ENCODE results near the gene HEMGN.
A peak's percentile ranks its signal among the peaks of the same experiment; 100 is the strongest.
"Not testable (repeated sequence)": the region's sequence is repeated elsewhere in the genome, so short reads cannot be mapped to it uniquely, and the experiment has no call there.

HEMGN gene

DNA sequence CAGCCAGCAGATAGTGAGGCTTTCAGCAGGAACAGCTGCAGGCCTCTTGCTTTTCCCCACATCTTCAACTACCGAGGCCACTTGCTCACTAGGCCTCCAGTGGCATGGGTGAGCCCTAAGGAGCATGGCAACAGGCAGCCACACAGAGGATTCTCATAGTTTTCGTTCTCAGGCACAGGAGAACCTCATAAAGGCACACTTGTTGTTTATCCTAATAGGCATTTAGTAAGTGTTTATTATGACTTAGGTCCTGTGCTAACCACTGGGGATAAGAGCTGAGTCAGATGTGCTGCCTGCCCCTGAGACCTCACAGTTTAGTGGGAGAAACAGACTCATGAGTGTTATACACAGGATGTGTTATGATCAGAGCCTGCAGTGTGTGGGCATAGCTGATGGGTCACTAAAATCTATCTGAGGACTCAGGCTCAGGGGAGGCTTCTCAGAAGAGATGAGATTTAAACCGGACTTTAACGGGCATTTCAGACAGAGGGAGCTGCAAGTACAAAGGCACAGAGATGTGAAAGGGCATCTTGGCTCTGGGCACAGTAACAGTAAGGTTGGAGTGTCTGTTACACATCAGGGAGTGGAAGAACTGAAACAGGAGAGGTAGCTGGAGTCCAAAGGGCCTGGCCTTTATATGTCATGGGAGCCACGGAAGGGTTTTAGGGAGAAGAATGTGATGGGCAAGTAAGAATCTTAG is 21.0 kb upstream of the HEMGN start:
- DNase-seq (ENCODE audit: low read depth), result peak; percentile 25
- H3K4me3 ChIP-seq (ENCODE audit: control insufficient read depth, low read depth, low read length), result no peak overlapping the region
- TF ChIP-seq, protein P1, sequence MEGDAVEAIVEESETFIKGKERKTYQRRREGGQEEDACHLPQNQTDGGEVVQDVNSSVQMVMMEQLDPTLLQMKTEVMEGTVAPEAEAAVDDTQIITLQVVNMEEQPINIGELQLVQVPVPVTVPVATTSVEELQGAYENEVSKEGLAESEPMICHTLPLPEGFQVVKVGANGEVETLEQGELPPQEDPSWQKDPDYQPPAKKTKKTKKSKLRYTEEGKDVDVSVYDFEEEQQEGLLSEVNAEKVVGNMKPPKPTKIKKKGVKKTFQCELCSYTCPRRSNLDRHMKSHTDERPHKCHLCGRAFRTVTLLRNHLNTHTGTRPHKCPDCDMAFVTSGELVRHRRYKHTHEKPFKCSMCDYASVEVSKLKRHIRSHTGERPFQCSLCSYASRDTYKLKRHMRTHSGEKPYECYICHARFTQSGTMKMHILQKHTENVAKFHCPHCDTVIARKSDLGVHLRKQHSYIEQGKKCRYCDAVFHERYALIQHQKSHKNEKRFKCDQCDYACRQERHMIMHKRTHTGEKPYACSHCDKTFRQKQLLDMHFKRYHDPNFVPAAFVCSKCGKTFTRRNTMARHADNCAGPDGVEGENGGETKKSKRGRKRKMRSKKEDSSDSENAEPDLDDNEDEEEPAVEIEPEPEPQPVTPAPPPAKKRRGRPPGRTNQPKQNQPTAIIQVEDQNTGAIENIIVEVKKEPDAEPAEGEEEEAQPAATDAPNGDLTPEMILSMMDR (IDR thresholded peaks at IDR 0.05; ENCODE audit: control insufficient read depth, insufficient read depth, low read depth, low read length, missing control alignments), result no peak

DNA sequence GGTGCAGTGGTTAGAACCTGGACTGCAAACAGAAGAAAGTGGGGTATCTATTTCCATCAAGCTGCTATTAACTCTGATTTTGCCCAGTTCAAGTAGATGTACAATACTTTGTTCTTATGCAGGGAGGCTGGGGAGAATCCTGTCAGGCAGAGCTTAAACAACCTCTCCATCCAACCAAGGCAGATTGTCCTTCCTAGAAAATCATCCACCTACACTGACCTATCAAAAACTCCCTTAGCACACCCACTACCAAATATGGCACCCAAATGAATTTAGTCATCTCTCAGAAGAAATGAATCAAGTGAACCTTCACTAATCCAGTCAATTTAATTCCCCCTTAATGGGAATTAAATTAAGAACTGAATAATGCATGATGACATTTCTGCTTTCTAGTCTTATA is 18.4 kb upstream of the HEMGN start:
- no peak overlapping the region for H3K4me3 ChIP-seq (ENCODE audit: control insufficient read depth, low read depth, low read length)
- TF ChIP-seq, protein P1 (IDR thresholded peaks at IDR 0.05; ENCODE audit: control insufficient read depth, insufficient read depth, low read depth, low read length, missing control alignments), result no peak
- DNase-seq (ENCODE audit: low read depth), result no peak

DNA sequence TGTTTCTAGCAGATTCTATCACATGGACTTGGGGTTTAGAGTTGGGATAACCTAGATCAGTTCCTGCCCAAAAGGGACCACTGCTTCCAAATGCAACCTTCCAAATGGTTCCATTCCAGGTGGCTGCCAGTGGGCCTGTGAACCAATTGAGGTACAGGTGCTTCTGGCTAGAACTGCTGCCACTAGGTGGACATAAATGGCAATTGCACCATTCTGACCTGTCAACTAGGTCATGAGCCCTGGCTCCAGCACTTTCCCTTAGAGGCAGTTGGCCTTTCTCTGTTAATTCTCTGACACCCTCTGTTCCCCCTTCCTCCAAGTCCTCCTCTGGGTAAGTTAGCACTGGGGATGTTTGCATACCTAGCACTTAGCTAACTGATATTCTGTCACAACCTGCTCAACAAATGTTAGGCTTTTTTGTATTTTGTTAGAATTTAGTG is 16.6 kb upstream of the HEMGN start:
- no peak overlapping the region for H3K4me3 ChIP-seq (ENCODE audit: control insufficient read depth, low read depth, low read length)
- no peak for DNase-seq (ENCODE audit: low read depth)
- TF ChIP-seq, protein P1 (IDR thresholded peaks at IDR 0.05; ENCODE audit: control insufficient read depth, insufficient read depth, low read depth, low read length, missing control alignments), result peak; percentile 49

DNA sequence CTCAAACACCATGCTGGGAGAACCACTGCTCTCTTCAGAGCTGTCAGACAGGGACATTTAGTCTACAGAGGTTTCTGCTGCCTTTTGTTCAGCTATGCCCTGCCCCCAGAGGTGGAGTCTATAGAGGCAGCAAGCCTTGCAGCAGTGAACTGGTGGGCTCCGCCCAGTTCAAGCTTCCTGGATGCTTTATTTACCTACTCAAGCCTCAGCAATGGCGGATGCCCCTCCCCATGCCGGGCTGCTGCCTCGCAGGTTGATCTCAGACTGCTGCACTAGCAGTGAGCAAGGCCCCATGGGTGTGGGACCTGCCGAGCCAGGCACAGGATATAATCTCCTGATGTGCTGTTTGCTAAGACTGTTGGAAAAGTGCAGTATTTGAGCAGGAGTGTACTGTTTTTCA is 12.9 kb upstream of the HEMGN start:
- DNase-seq (ENCODE audit: low read depth); H3K4me3 ChIP-seq (ENCODE audit: control insufficient read depth, low read depth, low read length): not testable (repeated sequence)

DNA sequence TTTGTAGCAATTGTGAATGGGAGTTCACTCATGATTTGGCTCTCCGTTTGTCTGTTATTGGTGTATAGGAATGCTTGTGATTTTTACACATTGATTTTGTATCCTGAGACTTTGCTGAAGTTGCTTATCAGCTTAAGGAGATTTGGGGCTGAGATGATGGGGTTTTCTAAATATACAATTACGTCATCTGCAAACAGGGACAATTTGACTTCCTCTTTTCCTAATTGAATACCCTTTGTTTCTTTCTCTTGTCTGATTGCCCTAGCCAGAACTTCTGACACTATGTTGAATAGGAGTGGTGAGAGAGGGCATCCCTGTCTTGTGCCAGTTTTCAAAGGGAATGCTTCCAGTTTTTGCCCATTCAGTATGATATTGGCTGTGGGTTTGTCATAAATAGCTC is 9.1 kb upstream of the HEMGN start:
- DNase-seq (ENCODE audit: low read depth); H3K4me3 ChIP-seq (ENCODE audit: control insufficient read depth, low read depth, low read length): not testable (repeated sequence)

DNA sequence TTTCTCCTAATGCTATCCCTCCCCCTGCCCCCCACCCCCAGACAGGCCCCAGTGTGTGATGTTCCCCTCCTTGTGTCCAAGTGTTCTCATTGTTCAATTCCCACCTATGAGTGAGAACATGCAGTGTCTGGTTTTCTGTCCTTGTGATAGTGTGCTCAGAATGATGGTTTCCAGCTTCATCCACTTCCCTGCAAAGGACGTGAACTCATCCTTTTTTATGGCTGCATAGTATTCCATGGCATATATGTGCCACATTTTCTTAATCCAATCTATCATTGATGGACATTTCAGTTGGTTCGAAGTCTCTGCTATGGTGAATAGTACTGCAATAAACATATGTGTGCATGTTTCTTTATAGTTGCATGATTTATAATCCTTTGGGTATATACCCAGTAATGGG is 7.5 kb upstream of the HEMGN start:
- not testable (repeated sequence) for H3K4me3 ChIP-seq (ENCODE audit: control insufficient read depth, low read depth, low read length); DNase-seq (ENCODE audit: low read depth)

DNA sequence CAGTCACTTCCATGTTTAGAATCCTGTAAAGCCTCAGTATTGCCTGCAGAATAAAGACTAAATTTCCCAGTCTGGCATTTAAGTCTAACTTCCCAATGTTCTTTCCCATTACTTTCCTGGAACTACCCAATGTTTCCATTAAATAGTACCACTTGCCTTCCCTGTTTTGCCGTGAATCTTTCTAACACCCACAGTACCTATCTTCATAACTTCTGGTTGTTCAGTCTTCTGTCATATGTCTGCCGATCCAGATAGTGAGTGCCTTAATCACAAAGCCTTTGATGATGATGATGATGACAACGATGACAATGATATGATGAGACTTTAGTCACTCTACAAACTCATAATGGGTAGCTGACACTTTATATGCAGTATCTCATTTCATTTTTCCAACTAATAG is 6.6 kb upstream of the HEMGN start:
- H3K4me3 ChIP-seq (ENCODE audit: control insufficient read depth, low read depth, low read length), result no peak overlapping the region
- TF ChIP-seq, protein P1 (IDR thresholded peaks at IDR 0.05; ENCODE audit: control insufficient read depth, insufficient read depth, low read depth, low read length, missing control alignments), result no peak
- DNase-seq (ENCODE audit: low read depth), result no peak

DNA sequence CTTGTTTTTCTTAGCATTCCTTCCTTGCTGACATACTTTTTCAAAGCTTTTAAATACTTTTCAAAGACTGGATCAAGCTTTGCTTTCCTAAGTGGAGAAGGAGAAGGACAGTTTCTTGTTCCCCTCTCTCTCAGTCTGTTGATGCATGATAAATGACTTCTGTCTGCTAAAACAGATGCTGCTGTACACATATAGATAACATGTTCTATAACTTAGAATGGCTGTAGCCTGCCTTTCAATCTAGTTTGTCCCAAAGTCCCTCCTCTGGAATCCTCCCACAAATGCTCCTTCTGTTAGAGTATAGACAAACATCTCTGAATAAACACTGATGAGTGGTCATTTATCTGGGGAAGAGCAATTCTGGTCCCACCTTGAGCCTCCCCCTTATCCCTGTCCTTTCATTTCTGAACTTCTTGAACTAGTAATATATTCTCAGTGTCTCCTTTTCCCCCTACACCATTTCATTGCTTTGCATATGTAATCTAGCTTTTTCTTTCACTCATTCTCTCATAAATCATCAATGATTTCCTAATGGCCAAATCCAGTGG is 5.4 kb upstream of the HEMGN start:
- DNase-seq (ENCODE audit: low read depth), result no peak
- H3K4me3 ChIP-seq (ENCODE audit: control insufficient read depth, low read depth, low read length), result no peak overlapping the region
- TF ChIP-seq, protein P1 (IDR thresholded peaks at IDR 0.05; ENCODE audit: control insufficient read depth, insufficient read depth, low read depth, low read length, missing control alignments), result no peak

Measured in AG09309 (cell line).